GM15510 (cell line): Measurements from ENCODE around the gene ENTPD8.

ENCODE experiments used
- POLR2A ChIP-seq: IDR thresholded peaks from 3 replicates; pipeline ENCODE4 v1.6.1; 2011; ENCODE audit warnings: borderline replicate concordance; ENCODE audit not compliant: insufficient read length; ENCODE audit errors: extremely low read depth

Gene ENTPD8, protein sequence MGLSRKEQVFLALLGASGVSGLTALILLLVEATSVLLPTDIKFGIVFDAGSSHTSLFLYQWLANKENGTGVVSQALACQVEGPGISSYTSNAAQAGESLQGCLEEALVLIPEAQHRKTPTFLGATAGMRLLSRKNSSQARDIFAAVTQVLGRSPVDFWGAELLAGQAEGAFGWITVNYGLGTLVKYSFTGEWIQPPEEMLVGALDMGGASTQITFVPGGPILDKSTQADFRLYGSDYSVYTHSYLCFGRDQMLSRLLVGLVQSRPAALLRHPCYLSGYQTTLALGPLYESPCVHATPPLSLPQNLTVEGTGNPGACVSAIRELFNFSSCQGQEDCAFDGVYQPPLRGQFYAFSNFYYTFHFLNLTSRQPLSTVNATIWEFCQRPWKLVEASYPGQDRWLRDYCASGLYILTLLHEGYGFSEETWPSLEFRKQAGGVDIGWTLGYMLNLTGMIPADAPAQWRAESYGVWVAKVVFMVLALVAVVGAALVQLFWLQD

DNA sequence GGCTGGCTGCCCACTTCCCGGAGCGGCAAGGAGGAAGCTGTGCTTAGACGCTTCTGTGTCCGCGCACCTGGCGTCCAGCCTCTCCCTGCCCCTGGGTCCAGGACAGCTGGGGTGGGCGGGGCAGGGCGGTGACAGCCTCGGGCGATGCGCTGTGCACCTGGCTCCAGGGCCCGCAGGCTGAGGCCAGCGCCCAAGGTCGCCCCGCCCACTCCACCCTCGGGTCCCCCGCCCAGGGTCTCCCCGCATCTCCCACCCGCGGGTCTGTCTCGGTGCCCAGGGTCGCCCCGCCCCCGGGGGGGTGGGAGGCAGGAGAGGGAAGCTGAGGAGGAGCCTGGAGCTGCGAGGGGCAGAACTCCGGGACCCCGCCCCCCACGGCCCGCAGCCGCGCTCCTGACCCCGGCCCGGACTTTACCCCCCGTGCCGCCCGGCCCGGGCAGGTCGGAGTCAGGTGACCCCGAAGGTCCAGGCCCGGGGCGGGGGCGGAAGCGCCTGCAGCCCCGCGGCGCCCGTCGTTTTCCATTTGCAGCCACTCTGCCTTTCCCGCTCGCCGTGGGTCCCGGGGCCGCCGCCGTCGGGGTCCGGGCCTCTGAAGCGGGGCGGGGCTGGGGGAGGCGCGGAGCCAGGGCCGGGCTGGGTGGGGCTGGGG is at the start of gene ENTPD8:
Gene ENTPD8 (minus strand): TSS at position 69 of the 646 bp plus-strand sequence. CDS start 3,072 bp downstream, outside the sequence.
- no peak for TF ChIP-seq POLR2A

DNA sequence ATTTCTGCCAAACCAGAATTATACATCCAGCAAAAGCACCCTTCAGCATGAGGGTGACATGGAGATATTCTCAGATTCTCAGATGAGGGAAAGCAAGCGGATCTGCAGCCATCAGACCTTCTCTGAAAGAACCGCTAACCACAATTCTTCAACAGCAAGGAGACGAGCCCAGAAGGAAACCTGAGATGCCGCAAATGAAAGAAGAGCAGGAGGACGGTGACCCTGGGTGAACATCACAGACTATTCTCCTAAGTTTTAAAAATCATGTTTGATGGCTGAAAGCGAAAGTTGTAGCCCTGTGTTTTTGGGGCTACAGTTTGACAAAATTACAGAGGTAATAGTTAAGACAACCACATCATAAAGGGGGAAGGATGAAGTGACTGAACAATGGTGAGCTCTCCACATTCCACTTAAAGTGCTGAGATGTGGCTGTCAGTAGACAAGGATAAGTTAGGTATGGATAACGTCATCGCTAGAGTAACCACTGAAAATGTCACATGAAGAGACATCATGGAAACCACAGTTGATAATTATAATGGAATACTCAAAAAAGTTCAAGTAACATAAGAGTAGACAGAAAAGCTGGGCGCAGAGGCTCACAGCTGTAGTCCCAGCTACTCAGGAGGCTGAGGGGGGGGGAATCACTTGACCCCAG is 49.5 kb upstream of the ENTPD8 start:
- no peak for TF ChIP-seq POLR2A

DNA sequence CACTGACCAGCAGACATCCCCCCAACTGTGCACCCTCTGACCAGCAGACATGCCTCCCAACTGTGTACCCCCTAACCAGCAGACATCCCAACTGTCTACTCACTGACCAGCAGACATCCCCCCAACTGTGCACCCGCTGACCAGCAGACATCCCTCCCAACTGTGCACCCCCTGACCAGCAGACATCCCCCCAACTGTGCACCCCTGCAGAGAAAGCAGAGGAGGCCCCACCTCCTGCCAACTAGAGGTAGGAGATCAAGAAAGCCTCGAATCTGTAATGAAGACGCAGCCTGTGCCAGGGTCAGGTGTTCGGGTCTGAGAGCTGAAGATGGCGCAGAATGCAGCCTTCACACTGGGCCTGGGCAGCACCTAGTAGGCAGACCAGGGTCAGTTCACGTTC is 47.7 kb upstream of the ENTPD8 start:
- no peak for TF ChIP-seq POLR2A

DNA sequence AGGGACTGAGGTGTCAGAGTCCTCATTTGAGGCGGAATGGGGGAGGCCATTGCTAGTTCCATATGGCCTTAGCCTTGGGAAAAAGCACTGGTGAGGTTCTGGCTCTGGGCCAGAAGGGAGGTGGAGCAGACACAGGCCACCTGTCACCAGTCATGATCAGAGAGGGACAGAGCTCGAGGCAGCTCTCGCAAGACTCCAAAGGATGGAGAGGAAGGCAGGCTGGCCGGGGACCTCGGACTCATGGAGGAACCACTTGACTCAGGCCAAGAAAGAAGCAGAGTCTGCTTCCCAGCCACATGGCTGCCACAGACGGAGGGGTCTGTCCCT is 47.1 kb upstream of the ENTPD8 start:
- TF ChIP-seq POLR2A = no peak

DNA sequence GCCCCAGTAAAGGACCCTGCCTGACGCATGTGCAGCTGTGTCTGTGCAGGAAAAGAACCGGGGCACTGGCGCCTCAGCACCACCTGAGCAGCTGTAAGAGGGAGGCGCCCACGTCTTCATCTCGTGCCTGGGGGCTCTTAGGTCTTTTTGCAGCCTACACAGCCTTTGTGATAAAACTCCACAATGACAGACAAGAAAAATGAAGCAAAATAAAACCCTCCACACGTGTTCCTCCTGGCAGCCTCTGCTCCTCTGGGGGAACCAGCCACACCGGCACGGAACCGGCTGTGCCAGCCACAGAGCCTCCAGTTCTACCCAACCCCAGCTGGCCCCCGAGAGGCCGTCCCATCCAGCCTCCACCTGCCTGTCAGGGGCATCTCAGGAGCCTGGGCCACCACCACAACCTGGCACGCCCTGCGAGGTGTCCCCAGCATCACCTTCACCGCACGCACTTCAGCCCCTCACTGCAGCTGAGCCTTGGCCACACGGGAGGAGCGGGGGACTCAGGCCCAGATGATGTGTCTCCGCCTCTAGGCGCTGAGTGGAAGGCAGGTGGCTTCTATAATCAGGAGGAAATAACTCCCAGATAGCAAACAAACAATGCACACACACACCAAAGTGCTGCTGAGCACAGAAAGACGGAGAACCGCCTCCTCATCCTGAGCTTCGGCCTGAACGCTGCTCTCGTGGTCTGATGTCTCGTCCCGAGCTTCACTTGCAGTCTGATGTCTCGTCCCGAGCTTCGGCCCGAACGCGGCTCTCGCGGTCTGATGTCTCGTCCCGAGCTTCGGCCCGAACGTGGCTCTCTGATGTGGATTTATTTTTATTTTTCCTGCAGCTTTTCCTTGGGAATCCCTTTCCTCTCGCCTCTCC is 46.5 kb upstream of the ENTPD8 start:
- no peak for TF ChIP-seq POLR2A

DNA sequence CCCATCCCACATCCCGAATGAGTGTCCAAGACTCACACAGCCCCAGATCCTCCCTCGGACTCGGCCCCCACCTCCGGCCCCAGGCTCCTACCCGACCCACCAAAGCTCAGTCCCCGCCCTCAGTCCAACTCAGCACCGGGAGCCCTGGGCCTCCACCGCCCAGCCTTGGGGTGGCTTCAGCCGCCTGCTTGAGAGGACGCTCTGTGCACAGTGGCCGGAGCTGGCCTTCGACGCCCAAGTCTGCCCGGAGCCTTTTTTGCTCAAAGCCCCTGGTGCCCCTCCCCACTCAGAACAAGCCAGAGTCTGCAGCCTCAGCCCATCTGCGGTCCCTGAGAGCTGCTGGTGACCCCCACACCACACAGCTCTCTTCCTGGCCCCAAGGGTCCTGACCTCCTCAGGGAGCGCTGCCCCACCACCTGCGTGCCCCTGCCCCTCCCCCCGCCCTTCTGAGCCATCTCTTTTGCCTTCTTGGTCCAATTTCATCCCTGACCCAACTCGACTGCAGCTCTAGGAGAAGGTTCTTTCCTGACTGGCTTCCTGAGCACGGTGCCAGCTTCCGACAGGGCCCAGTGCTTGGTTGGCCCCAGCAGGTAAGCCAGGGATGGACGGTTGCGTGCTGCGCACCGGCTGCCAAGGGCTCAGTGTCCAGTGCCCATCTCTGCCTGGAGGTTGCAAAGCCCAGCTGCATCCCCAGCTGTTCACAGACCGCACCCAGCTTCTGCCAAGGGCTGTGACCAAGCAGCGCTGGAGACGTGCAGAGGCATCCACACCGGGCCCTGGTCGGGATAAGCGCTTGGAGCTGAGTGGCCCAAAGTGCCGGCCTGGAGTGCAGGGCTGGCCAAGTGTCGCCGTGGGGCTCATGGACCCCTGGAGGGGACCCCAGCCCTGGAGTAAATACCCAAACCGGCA is 45.6 kb upstream of the ENTPD8 start:
- TF ChIP-seq POLR2A = no peak

DNA sequence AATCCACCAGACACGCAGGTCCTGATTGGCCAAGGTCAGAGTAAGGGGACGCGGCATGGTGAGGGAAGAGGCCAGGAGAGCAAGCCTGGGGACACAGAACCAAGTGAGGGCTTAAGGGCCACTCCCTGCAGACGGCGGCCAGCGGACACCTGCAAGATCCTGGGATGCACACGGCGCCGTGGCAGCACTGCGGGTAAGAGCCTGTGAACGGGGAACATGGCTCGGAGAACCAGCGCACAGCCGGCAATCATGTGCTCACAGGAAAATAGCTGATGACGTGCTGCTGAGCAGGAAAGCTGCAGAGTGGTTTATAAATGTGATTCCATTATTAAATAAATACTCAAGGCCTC is 45.0 kb upstream of the ENTPD8 start:
- TF ChIP-seq POLR2A = no peak

DNA sequence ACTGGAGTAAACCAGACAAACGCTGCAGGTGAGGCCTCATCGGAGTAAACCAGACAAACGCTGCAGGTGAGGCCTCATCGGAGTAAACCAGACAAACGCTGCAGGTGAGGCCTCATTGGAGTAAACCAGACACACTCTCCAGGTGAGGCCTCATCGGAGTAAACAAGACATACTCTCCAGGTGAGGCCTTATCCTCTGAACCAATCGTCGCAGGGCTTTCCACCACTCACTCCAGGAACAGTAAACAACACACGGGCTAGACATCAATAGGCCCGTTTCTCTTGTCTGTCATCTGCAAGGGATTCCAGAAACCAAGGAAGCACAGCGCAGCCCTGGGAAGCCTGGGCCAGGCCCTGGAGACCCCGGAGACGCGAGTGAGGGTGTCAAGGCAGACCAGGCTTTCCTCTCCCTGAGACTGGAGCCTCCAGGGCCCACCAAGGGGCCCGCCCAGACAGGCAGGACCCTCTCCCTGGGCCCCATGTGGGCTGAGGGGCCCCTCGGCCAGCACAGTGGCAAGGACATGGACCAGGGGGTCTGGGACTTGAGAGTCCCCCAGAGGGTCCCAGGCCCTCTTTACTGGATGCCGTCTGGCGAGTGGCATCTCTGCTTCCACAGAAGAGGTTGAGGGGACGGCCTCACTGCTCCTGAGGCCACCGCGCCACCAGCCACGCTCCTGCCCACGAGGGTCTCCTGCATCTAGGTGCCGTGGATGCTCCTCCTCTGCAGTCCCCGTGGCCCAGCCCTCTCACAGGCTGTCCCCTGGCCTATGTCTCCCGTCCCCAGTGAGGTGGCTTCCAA is 44.4 kb upstream of the ENTPD8 start:
- no peak for TF ChIP-seq POLR2A

DNA sequence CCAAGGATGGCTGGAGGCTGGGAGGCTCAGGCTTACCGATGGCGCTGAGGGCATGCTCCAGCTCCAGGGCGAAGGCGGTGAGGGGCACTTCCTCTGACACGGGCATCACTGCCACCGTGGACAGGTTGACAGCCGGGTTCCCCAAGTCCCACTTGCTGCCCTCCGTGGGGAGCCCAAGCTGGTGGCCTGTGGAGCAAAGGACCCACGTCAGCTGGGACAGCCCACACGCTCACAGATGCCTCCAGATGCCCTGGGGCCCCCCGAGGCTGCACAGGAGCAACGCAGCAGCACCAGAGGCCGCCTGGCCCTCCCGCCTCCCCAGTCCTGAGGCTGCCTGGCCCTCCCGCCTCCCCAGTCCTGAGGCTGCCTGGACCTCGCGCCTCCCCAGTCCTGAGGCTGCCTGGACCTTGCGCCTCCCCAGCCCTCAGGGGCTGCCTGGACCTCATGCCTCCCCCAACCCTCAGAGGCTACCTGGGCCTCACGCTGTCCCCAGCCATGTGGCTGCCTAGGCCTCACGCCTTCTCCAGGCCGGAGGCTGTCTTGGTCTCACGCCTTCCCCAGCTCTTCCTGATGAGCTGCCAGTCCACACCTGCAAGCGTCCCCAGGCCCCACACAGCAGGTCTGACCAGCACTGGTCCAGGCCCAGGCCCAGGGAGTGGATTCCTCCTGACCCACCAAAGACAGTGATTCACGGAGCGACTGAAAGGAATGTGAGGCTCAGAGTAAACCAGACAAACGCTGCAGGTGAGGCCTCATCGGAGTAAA is 43.6 kb upstream of the ENTPD8 start:
- TF ChIP-seq POLR2A = no peak

DNA sequence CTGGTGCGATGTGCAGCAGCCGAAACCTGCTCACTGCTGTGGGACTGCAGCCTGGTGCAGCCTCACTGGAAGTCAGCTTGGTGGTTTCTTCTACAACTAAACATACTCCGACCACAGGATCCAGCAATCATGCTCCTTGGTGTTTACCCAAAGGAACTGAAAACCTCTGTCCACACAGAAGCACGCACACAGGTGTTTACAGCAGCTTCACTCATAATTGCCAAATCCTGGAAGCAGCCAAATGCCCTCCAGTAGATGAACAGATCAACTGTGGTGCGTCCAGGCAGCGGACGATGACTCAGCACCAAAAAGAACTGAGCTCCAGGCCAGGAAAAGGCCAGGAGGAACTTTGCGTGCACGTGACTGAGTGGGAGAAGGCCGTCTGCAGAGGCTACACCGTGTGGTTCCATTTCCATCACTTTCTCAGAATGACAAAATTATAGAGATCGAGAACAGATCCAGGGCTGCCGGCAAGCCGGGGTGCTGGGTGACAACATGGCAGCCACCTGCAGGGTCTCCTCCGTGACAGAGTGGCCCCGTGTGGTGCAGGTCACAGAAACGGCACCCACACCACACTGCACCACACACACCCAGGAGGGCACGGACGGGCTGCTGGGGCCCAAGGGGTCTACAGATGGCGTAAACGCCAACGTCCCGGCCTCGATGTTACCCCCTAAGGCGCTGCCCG is 41.1 kb upstream of the ENTPD8 start:
- no peak for TF ChIP-seq POLR2A
